Mucosa of descending colon (tissue), 3 donors: ENCODE measurements around the gene HAGH. TPM values are rescaled to one million over a fixed set of nuclear protein-coding genes. Genes with fewer than 3 reads are reported as not detected.

Experiments
- ATAC-seq: fragments of 200-7000 bp; cut with Tn5 transposase; one replicate; pipeline ENCODE4 v1.9.1; 2020; ENCODE audit warnings: mild to moderate bottlenecking, moderate library complexity
- DNase-seq, 3 donors: peaks; one replicate each; pipeline ENCODE4 v3.0.0-alpha.2; 2020
- H3K36me3 ChIP-seq: fragments of 200-600 bp; one replicate; pipeline ENCODE4 v1.8.0; 2021; ENCODE audit warnings: low read depth, mild to moderate bottlenecking
- H3K4me1 ChIP-seq: fragments of 200-600 bp; one replicate; pipeline ENCODE4 v1.8.0; 2021; ENCODE audit warnings: low read depth, mild to moderate bottlenecking
- H3K4me3 ChIP-seq: fragments of 200-600 bp; one replicate; pipeline ENCODE4 v1.8.0; 2021; ENCODE audit warnings: mild to moderate bottlenecking
- H3K9me3 ChIP-seq: fragments of 200-600 bp; one replicate; pipeline ENCODE4 v1.8.0; 2021; ENCODE audit warnings: mild to moderate bottlenecking
- intact Hi-C, 2 donors: fragments of 100-400 bp; cut with DNase I in 1 of 2; cut with micrococcal nuclease in 1 of 2; formaldehyde crosslinking; loops; one replicate each; pipeline versions ENCODE4 v1.11.0 to v1.11.1; 2022; cut with DNase I, micrococcal nuclease
- total RNA-seq, 3 donors: library from RNA; stranded (reverse); fragmentation: NEBNext Ultra II Directional in 2 of 3; extraction: Animal tissue kit (Norgen Biotek cat#: 25700) in 2 of 3; gene quantifications; one replicate each; pipeline versions ENCODE4 v1.2.1 to v1.2.4, GENCODE V29; 2021 to 2023
- TF ChIP-seq, protein P1 (sequence below): fragments of 200-600 bp; IDR thresholded peaks from one replicate; pipeline ENCODE4 v1.8.0; 2022; ENCODE audit warnings: antibody characterized with exemption, mild to moderate bottlenecking
- donor health status: DM: no; HTN: no; CAD: no; lungs with moderate emphysema.
- donor health status: DM: no; HTN: no; CAD: no.
- donor health status: DM: no; HTN: yes; CAD: no.

Gene HAGH
- total RNA-seq, 3 donors from 2014 or later: 63.4 to 94.8 (median 68.0) TPM

DNA sequence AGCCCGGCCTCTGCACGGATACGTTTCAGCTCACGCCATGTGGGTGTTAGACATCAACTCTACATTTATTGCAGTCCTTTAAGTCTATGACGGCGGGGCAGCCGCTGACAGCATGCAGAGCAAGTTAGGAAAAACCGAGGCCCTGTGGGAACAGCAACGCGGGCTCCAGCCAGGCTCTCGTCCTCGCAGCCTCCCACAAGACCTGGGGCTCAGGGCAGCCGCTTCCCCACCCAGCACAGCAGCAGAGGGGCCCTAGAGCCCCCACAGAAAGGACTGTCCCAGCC, 50.0 kb downstream of the HAGH start:
- Histone ChIP-seq H3K4me1 (peaks cover 26% of the 10 kb centered on the region), H3K9me3 (no peaks in the 10 kb centered on the region), H3K4me3 (no peak overlapping the region), H3K36me3 (peaks cover 5% of the 10 kb centered on the region)
- TF ChIP-seq, protein P1, sequence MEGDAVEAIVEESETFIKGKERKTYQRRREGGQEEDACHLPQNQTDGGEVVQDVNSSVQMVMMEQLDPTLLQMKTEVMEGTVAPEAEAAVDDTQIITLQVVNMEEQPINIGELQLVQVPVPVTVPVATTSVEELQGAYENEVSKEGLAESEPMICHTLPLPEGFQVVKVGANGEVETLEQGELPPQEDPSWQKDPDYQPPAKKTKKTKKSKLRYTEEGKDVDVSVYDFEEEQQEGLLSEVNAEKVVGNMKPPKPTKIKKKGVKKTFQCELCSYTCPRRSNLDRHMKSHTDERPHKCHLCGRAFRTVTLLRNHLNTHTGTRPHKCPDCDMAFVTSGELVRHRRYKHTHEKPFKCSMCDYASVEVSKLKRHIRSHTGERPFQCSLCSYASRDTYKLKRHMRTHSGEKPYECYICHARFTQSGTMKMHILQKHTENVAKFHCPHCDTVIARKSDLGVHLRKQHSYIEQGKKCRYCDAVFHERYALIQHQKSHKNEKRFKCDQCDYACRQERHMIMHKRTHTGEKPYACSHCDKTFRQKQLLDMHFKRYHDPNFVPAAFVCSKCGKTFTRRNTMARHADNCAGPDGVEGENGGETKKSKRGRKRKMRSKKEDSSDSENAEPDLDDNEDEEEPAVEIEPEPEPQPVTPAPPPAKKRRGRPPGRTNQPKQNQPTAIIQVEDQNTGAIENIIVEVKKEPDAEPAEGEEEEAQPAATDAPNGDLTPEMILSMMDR: no peak
- ATAC-seq: no peak
- intact Hi-C loops: no loop called here
- DNase-seq: no peak

DNA sequence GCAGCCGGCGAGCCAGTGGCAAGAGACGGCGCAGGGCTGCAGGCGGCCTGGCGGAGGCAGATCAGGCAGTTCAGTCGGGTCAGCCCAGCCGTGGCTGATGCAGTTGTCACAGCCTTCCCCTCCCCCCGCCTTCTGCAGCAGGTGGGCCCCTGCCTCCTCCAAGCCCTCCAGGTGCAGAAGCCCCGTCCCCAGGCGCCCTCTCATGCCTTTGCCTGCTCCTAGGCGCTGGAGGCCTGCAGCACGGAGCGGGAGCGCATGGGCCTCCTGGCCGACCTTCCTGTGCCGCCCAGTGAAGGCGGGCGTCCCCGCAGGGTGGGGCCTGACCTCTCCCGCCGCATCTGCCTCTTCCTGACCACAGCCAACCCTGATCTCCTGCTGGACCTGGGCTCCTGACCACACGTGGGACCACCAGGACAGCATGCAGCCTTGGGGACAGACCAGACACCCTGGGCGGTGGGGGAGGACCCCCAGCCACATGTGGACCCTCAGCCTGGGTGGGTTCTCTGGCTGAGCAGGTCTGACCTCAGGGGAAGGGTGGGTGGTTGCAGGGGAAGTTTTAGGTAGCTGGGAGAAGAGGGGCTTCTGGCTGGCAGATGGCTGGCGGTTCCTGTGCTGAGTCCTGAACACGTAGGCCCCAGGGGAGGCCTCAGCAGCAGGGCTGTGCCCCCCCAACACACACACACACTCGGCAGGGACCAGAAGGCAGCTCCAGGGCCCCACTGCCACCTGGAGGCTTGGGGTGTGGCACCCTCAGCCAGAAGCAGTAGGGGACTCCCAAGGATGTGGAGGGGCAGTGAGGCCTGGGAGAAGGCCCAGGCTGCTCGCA, 50.6 kb downstream of the HAGH start:
- TF ChIP-seq, protein P1: no peak
- intact Hi-C loops: no loop called here
- H3K9me3 ChIP-seq: no peaks in the 10 kb centered on the region
- H3K4me1 ChIP-seq: peaks cover 21% of the 10 kb centered on the region
- H3K4me3 ChIP-seq: no peak overlapping the region
- H3K36me3 ChIP-seq: peaks cover 5% of the 10 kb centered on the region
- ATAC-seq (no peak), DNase-seq (no peak)

DNA sequence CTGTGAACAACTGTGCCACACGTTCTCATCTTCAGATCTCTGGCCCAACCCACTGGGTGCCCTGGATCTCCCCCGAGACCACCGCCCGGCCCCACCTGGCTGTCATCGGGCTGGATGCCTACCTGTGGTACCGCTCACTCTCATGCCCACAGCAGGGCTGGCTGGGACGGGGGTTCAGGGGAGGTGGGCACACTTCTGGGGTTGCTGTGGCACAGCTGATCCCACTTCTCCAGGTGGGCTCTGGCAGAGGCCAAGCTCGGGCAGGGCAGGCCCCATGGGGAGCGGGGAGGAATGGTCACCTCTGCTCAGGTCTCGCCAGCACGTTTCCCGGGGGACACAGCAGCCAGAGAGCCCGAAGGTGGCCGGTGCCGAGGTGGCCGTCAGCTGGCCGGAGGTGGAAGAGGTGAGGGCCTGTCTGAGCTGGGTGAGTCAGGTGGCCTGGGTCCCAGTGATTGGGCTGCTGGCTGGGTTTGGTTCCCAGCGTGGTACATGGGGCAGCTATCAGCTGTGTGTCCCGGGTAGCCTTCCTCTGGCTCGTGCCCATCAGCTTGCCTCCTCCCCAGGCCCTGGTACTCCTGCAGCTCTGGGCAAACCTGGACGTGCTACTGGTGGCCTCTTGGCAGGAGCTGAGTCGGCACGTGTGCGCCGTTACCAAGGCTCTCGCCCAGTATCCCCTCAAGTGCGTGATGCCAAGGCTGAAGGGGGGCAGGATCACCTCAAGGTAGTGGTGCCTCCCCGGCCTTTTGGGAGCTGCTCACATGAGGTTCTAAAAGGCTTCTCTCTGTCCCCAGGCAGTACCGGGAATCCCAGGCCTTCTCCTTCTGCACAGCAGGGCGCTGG, 51.4 kb downstream of the HAGH start:
- H3K4me1 ChIP-seq: peaks cover 23% of the 10 kb centered on the region
- TF ChIP-seq, protein P1: no peak
- H3K36me3 ChIP-seq: peaks cover 5% of the 10 kb centered on the region
- no peak overlapping the region for H3K4me3 ChIP-seq
- H3K9me3 ChIP-seq: no peaks in the 10 kb centered on the region
- intact Hi-C loops: no loop called here
- ATAC-seq (no peak), DNase-seq (no peak)

DNA sequence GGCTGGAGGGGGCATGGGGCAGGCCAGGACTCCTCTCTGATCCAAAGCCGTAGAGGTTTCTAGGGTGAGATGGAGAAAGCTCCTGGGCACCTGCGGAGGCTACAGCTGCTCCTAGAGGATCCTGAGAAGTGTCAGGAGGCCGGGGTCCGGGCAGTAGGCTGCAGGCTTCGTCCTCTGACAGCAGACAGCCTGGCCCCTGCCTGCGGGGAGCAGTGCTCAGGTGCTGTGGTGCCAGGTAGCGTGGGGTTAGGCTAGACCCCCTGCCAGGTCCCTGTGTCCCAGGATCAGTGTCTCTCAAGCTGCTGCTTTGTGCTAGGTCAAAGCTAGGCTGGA, 52.2 kb downstream of the HAGH start:
- DNase-seq: no peak
- no peaks in the 10 kb centered on the region for H3K9me3 ChIP-seq
- H3K4me3 ChIP-seq: no peak overlapping the region
- intact Hi-C loops: no loop called here
- no peak for ATAC-seq
- peaks cover 30% of the 10 kb centered on the region for H3K4me1 ChIP-seq
- H3K36me3 ChIP-seq: peaks cover 5% of the 10 kb centered on the region
- TF ChIP-seq, protein P1: no peak

DNA sequence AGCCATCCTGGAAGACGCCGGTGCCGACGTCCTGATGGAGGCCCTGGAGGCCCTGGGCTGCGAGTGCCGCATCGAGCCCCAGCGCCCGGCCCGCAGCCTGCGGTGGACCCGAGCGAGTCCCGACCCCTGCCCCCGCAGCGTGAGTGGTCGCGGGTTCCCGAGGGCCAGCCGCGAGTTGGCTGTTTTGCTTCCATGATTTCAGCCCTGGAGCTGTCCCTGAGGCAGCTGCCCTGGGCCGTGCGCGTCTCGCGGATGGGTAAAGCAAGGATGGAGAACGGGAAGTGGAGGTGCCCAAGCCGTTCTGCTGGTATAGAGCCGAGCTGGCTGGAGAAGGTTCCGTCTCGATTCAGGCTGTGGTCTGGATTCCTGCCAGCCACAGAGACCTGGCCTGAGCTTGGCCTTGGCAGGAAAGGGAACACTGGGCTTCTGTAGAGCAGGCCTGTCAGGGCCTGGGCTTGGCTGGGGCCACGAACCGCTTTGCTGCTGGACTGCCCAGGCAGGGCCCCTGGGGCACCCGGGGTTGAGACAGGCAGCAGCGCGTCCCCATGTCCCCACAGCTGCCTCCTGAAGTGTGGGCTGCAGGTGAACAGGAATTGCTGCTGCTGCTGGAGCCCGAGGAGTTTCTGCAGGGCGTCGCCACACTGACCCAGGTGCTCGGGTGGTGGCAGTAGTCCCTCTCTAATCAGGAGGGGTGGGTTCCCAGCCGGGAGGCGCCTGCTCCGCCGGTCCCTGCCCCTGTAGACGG, 52.8 kb downstream of the HAGH start:
- peaks cover 31% of the 10 kb centered on the region for H3K4me1 ChIP-seq
- peak; percentile 4 for ATAC-seq
- TF ChIP-seq, protein P1: no peak
- peak overlapping the region; percentile 89 for H3K4me3 ChIP-seq
- intact Hi-C loops: no loop called here
- DNase-seq: no peak
- no peaks in the 10 kb centered on the region for H3K9me3 ChIP-seq
- H3K36me3 ChIP-seq: peaks cover 5% of the 10 kb centered on the region
